Ovary (tissue), 3 donors: ENCODE results near the gene AFF1.

Source experiments
- CTCF ChIP-seq, 3 donors: fragments of 450-650 bp in 2 of 3; fragments of 200-600 bp in 1 of 3; IDR thresholded peaks; one replicate each; pipeline versions ENCODE4 v1.5.1 to v1.8.0; 2016 to 2022; ENCODE audit warnings: antibody characterized with exemption in 3 of 3, mild to moderate bottlenecking in 1 of 3
- EP300 ChIP-seq: sonication (generic); formaldehyde crosslinking; IDR thresholded peaks from one replicate; pipeline ENCODE4 v1.6.1; 2017; ENCODE audit warnings: antibody characterized with exemption
- POLR2A ChIP-seq: fragments of 450-650 bp; IDR thresholded peaks from one replicate; pipeline ENCODE4 v1.6.1; 2017; ENCODE audit warnings: antibody characterized with exemption, mild to moderate bottlenecking, moderate library complexity
- donor health status: DM: no; HTN: no; CAD: no.

GRCh38 chr4:87050596-87050995 is 115.8 kb downstream of the AFF1 start:
- TF ChIP-seq POLR2A (no peak), EP300 (no peak), CTCF (IDR thresholded peaks at IDR 0.05) (no peak)
